Endothelial cell (in vitro differentiated cells): ENCODE measurements around the gene DISC1. TPM values are rescaled to one million over a fixed set of nuclear protein-coding genes. Genes with fewer than 3 reads are reported as not detected.

Experiments
- DNase-seq: peaks from one replicate; pipeline ENCODE4 v3.0.0; 2021; ENCODE audit warnings: low spot score
- H3K27ac Mint-ChIP-seq: one replicate; pipeline ENCODE4 v1.8.0; 2021; ENCODE audit warnings: mixed read lengths, inconsistent platforms; ENCODE audit not compliant: unreplicated experiment
- H3K27me3 Mint-ChIP-seq: one replicate; pipeline ENCODE4 v1.8.0; 2021; ENCODE audit warnings: mild to moderate bottlenecking, moderate library complexity, mixed read lengths, inconsistent platforms; ENCODE audit not compliant: unreplicated experiment
- H3K36me3 Mint-ChIP-seq: one replicate; pipeline ENCODE4 v1.8.0; 2021; ENCODE audit warnings: mild to moderate bottlenecking, low read depth, mixed read lengths, inconsistent platforms; ENCODE audit not compliant: unreplicated experiment
- H3K4me1 Mint-ChIP-seq: one replicate; pipeline ENCODE4 v1.8.0; 2021; ENCODE audit warnings: mild to moderate bottlenecking, mixed read lengths, inconsistent platforms; ENCODE audit not compliant: unreplicated experiment
- H3K4me3 Mint-ChIP-seq: one replicate; pipeline ENCODE4 v1.8.0; 2021; ENCODE audit warnings: mild to moderate bottlenecking, mixed read lengths, inconsistent platforms; ENCODE audit not compliant: unreplicated experiment
- H3K9me3 Mint-ChIP-seq: one replicate; pipeline ENCODE4 v1.8.0; 2021; ENCODE audit warnings: mixed read lengths, inconsistent platforms; ENCODE audit not compliant: unreplicated experiment
- total RNA-seq: library from RNA; stranded (reverse); fragmentation: NEBNext Ultra II Directional; extraction: Animal tissue kit (Norgen Biotek cat#: 25700); gene quantifications from one replicate; pipeline ENCODE4 v1.2.1, GENCODE V29; 2021; ENCODE audit not compliant: unreplicated experiment
- TF ChIP-seq, protein P1 (sequence below): fragments of 200-600 bp; sonication (generic); IDR thresholded peaks from one replicate; pipeline ENCODE4 v1.5.0; 2021; ENCODE audit warnings: antibody characterized with exemption; ENCODE audit not compliant: unreplicated experiment

DISC1 gene
- total RNA-seq, 1 donor from 2014 or later = 82.5 TPM

DNA sequence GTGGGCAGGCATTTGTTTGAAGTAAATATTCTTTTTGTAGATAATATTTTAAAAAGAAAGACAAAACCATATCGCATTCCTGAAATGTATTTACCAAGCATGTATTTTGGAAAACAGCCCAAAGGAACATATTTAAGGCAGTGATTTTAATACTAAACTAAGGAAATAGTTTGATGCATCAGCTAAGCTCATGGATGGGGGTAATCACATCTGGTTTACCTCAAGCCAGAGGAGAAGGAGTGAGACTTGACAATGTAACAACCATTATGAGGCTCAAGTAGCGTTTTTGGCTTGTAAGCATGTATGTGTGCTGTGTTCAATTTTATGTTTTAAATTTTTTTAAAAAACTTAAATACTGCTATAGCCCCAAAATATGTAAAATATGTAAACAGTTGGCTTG lies 390.5 kb downstream of the DISC1 start:
- Mint-ChIP-seq H3K36me3 (peaks cover 16% of the 10 kb centered on the region), H3K27ac (no peak overlapping the region), H3K4me1 (peaks cover 31% of the 10 kb centered on the region), H3K9me3 (no peaks in the 10 kb centered on the region), H3K27me3 (peaks cover 5% of the 10 kb centered on the region), H3K4me3 (no peak overlapping the region)
- no peak for DNase-seq
- TF ChIP-seq, protein P1, sequence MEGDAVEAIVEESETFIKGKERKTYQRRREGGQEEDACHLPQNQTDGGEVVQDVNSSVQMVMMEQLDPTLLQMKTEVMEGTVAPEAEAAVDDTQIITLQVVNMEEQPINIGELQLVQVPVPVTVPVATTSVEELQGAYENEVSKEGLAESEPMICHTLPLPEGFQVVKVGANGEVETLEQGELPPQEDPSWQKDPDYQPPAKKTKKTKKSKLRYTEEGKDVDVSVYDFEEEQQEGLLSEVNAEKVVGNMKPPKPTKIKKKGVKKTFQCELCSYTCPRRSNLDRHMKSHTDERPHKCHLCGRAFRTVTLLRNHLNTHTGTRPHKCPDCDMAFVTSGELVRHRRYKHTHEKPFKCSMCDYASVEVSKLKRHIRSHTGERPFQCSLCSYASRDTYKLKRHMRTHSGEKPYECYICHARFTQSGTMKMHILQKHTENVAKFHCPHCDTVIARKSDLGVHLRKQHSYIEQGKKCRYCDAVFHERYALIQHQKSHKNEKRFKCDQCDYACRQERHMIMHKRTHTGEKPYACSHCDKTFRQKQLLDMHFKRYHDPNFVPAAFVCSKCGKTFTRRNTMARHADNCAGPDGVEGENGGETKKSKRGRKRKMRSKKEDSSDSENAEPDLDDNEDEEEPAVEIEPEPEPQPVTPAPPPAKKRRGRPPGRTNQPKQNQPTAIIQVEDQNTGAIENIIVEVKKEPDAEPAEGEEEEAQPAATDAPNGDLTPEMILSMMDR = no peak

DNA sequence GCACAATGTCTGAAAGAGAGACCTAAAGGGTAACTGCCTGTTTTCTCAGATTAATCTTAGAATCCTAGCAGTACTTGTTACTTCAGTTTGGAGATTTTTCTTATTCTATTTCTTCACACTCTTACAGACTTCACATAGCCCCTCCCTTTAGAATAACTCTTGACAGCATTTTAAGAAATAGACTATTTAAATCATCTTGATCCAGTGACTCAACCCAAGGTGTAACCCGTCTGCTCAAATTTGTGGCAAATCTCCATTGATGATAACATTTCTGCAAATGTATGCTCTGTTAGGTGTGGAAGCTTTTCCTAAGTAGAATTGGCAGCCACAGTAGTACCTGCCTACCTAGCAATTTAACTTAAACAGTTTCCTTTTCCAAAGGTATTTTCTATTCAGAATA lies 391.2 kb downstream of the DISC1 start:
- TF ChIP-seq, protein P1 = no peak
- DNase-seq = no peak
- Mint-ChIP-seq H3K27ac (no peak overlapping the region), H3K4me3 (no peak overlapping the region), H3K9me3 (no peaks in the 10 kb centered on the region), H3K27me3 (peaks cover 5% of the 10 kb centered on the region), H3K4me1 (peaks cover 23% of the 10 kb centered on the region), H3K36me3 (peaks cover 16% of the 10 kb centered on the region)

DNA sequence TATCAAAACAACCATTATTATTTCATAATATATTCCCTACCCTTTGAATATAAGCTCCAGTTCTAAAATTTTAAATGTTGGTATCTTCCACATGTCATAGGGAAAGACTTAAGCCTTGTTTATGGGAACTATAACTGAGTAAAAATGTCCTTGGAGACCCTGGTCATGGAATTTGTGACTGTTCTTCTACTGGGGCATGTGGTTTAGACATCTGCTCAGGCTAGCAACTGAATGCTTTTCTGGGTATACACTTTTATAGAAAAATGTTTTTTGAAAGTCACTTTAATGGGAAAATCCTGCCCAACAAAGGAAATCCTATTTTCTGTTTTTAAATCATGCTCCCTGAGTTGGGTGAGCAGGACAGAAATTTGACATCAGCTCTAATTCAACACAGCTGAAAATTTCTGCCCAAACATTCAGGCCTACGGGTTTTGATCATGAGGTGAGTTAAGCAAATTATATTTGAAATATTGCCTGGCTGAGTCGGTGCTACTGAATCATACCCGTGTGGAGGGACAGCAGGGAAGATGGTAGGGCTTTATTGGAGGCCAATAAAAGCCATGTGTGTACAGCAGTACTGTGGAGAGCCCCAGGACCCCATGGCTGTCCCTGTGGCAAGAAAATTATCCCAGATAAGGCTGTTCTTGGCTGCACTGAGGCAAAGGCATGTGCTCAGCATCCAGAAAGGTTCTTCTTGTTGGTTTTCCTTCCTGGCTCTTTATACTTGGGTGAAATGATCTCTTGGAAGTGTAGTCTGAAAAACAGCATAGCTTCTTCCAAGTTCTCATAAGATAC lies 391.8 kb downstream of the DISC1 start:
- no peak overlapping the region for H3K27ac Mint-ChIP-seq

DNA sequence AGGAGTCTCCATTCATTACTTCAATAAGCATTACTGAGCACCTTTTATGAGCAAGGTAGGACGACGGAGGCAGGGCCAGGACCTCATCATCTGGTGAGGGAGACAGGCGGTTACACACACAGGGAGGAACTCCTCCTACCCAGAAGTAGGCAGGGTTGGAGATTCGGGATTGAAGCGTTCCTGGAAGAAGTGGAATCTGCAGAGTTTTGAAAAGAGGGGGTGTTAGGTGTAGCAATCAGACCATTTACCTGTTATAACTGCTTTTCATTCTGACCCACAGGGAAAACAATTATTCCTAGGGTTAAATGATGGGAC lies 392.4 kb downstream of the DISC1 start:
- H3K4me1 Mint-ChIP-seq = peaks cover 11% of the 10 kb centered on the region
- peaks cover 16% of the 10 kb centered on the region for H3K36me3 Mint-ChIP-seq
- TF ChIP-seq, protein P1 = no peak
- H3K4me3 Mint-ChIP-seq = no peak overlapping the region
- DNase-seq = no peak
- H3K9me3 Mint-ChIP-seq = no peaks in the 10 kb centered on the region
- peaks cover 5% of the 10 kb centered on the region for H3K27me3 Mint-ChIP-seq
- H3K27ac Mint-ChIP-seq = no peak overlapping the region

More for the DNA sequence above, 391.8 kb downstream of the DISC1 start:
- Mint-ChIP-seq H3K36me3 (peaks cover 16% of the 10 kb centered on the region), H3K4me1 (peaks cover 17% of the 10 kb centered on the region), H3K9me3 (no peaks in the 10 kb centered on the region), H3K27me3 (peaks cover 5% of the 10 kb centered on the region), H3K4me3 (no peak overlapping the region)
- TF ChIP-seq, protein P1 = no peak
- DNase-seq = no peak

DNA sequence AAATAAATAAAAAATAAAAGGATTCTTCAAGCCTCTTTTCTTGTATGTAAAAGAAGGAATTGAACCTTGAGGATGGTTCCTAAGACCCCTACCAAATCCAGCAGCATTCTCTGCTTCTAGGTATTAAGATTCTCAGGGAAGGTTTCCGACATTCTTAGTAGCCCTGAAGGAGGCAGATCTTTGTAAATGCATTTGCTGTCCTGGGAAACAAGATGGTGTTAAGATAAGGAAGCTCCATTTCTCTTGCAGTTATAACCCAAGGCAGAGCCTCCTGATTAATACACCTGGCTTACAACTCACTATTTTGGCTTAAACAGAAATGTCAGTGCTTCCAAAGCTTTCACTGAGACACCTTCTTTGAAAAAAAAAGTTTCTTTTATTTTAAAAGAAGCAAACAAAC lies 393.8 kb downstream of the DISC1 start:
- Mint-ChIP-seq H3K36me3 (peaks cover 12% of the 10 kb centered on the region), H3K27me3 (peaks cover 2% of the 10 kb centered on the region)
- TF ChIP-seq, protein P1 = no peak

More for the DNA sequence above, 393.8 kb downstream of the DISC1 start:
- Mint-ChIP-seq H3K4me3 (no peak overlapping the region), H3K4me1 (peaks cover 2% of the 10 kb centered on the region), H3K27ac (no peak overlapping the region), H3K9me3 (no peaks in the 10 kb centered on the region)
- DNase-seq = no peak
